HepG2 (cell line): Measurements from ENCODE around the gene TNFRSF11A. TPM values are rescaled to one million over a fixed set of nuclear protein-coding genes. Genes with fewer than 3 reads are reported as not detected.

ENCODE experiments used
- BHLHE40 ChIP-seq: IDR thresholded peaks from 2 replicates; pipeline ENCODE4 v1.6.1; 2011; ENCODE audit warnings: low read length, improper control_type of control experiment
- CTCF ChIP-seq: sonication (generic); formaldehyde crosslinking; IDR thresholded peaks from 2 replicates; pipeline ENCODE4 v1.5.0; 2020; ENCODE audit warnings: mild to moderate bottlenecking, missing genetic modification reagents, moderate library complexity
- GATA4 ChIP-seq: sonication (generic); IDR thresholded peaks from 2 replicates; pipeline ENCODE4 v1.6.1; 2016; ENCODE audit warnings: antibody characterized with exemption, low read depth, borderline replicate concordance
- SIX1 ChIP-seq: sonication (generic); formaldehyde crosslinking; IDR thresholded peaks from 2 replicates; pipeline ENCODE4 v1.4.0; 2020; ENCODE audit warnings: missing genetic modification reagents, borderline replicate concordance
- ZBTB4 ChIP-seq: sonication (generic); formaldehyde crosslinking; IDR thresholded peaks from 2 replicates; pipeline ENCODE4 v1.4.0; 2020; ENCODE audit warnings: missing genetic modification reagents, mild to moderate bottlenecking, borderline replicate concordance
- ZNF12 ChIP-seq: sonication (generic); formaldehyde crosslinking; IDR thresholded peaks from 2 replicates; pipeline ENCODE4 v1.5.0; 2020; ENCODE audit warnings: missing genetic modification reagents
- ZNF816 ChIP-seq: sonication (generic); formaldehyde crosslinking; IDR thresholded peaks from 2 replicates; pipeline ENCODE4 v1.8.0; 2022; ENCODE audit warnings: missing genetic modification reagents, mild to moderate bottlenecking, borderline replicate concordance
- ZNF891 ChIP-seq: sonication (generic); formaldehyde crosslinking; IDR thresholded peaks from 2 replicates; pipeline ENCODE4 v1.5.0; 2020; ENCODE audit warnings: mild to moderate bottlenecking, missing genetic modification reagents
- polyA plus RNA-seq, 8 experiments: library from polyadenylated mRNA; depleted of rRNA in 3 of 8; stranded (reverse) in 7 of 8; unstranded in 1 of 8; fragments of >200 nt; fragmentation: Illumina TruSeq in 4 of 8; extraction: Trizol in 4 of 8; gene quantifications; 2 replicates each; pipeline versions ENCODE4 v1.2.1 to v1.2.3, GENCODE V29; 2011 to 2016; ENCODE audit warnings: low read depth in 4 of 8, missing spikeins in 1 of 8, mixed read lengths in 1 of 8; ENCODE audit not compliant: insufficient read depth in 1 of 8
- total RNA-seq, 5 experiments: library from RNA; depleted of rRNA; stranded (reverse); fragments of >200 nt; fragmentation: Illumina TruSeq; extraction: Trizol; gene quantifications; 2 replicates each; pipeline ENCODE4 v1.2.3, GENCODE V29; 2016; ENCODE audit warnings: low read depth in 1 of 5

The TNFRSF11A gene
- total and polyA plus RNA-seq, 2 of the 13 experiments (the other 11 are each of a cell fraction or from before 2014, with no cell fraction given): 4.6 to 6.4 TPM

- TF ChIP-seq ZBTB4 (CRISPR knock-in tag): no peak
- no peak for TF ChIP-seq CTCF (CRISPR knock-in tag)
- no peak for TF ChIP-seq GATA4
- TF ChIP-seq SIX1: no peak
- TF ChIP-seq BHLHE40: peak; percentile 82
- no peak for TF ChIP-seq ZNF891 (CRISPR knock-in tag)
- TF ChIP-seq ZNF12 (CRISPR knock-in tag): no peak
- TF ChIP-seq ZNF816 (CRISPR knock-in tag): no peak
These were observed 64.0 kb downstream of the TNFRSF11A start (continued) for GRCh38 chr18:62388855-62389760.
